Measurements from ENCODE around the gene KCTD1.

DNA sequence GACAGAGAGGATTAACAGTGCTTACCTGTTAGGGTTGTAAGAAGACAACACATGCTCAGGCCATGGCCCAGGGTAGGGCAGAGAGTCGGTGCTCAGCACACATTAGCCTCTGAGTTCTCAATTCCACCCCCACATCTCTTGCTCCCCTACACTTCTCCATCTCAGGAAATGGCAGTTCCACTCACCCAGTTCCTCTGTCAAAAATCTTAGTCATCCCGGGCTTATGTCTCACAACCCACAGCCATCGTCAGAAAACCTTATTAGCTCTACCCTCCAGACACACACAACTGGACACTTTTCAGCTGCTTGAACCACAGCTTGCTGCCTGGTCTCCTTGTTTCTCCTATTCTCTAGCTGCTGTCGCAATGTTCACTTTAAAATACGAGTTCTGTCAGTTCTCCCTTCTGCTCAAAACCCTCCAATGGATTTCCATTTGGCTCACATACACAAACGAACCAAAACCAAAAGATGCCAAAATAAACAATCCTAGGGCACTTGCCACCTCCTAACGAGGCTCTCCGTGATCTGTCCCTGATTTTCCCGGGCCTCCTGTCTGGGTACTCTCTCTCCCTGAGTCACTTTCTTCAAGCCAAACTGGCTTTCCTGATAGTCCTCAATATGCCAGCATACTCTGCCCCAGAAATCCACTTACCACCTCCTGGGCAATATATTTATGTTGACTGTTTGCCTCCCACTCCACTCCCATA is 89.7 kb downstream of the KCTD1 start:
- no peak for TF ChIP-seq MEF2A (IDR thresholded peaks at IDR 0.05; ENCODE audit: borderline replicate concordance, low read depth)
- no peak for TF ChIP-seq RFX5 (IDR thresholded peaks at IDR 0.05; ENCODE audit: low read length)
- TF ChIP-seq, protein P1, sequence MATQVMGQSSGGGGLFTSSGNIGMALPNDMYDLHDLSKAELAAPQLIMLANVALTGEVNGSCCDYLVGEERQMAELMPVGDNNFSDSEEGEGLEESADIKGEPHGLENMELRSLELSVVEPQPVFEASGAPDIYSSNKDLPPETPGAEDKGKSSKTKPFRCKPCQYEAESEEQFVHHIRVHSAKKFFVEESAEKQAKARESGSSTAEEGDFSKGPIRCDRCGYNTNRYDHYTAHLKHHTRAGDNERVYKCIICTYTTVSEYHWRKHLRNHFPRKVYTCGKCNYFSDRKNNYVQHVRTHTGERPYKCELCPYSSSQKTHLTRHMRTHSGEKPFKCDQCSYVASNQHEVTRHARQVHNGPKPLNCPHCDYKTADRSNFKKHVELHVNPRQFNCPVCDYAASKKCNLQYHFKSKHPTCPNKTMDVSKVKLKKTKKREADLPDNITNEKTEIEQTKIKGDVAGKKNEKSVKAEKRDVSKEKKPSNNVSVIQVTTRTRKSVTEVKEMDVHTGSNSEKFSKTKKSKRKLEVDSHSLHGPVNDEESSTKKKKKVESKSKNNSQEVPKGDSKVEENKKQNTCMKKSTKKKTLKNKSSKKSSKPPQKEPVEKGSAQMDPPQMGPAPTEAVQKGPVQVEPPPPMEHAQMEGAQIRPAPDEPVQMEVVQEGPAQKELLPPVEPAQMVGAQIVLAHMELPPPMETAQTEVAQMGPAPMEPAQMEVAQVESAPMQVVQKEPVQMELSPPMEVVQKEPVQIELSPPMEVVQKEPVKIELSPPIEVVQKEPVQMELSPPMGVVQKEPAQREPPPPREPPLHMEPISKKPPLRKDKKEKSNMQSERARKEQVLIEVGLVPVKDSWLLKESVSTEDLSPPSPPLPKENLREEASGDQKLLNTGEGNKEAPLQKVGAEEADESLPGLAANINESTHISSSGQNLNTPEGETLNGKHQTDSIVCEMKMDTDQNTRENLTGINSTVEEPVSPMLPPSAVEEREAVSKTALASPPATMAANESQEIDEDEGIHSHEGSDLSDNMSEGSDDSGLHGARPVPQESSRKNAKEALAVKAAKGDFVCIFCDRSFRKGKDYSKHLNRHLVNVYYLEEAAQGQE (IDR thresholded peaks at IDR 0.05; ENCODE audit: low read depth, low read length): no peak
- TF ChIP-seq, protein P2, sequence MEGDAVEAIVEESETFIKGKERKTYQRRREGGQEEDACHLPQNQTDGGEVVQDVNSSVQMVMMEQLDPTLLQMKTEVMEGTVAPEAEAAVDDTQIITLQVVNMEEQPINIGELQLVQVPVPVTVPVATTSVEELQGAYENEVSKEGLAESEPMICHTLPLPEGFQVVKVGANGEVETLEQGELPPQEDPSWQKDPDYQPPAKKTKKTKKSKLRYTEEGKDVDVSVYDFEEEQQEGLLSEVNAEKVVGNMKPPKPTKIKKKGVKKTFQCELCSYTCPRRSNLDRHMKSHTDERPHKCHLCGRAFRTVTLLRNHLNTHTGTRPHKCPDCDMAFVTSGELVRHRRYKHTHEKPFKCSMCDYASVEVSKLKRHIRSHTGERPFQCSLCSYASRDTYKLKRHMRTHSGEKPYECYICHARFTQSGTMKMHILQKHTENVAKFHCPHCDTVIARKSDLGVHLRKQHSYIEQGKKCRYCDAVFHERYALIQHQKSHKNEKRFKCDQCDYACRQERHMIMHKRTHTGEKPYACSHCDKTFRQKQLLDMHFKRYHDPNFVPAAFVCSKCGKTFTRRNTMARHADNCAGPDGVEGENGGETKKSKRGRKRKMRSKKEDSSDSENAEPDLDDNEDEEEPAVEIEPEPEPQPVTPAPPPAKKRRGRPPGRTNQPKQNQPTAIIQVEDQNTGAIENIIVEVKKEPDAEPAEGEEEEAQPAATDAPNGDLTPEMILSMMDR (IDR thresholded peaks at IDR 0.05): no peak
